HG02884 (cell line): ENCODE data around the gene IKBIP.
"Not testable (repeated sequence)": the region's sequence is repeated elsewhere in the genome, so short reads cannot be mapped to it uniquely, and the experiment has no call there.

ENCODE experiments used
- ATAC-seq: cut with Tn5 transposase; IDR thresholded peaks from one replicate; pipeline ENCODE4 v1.9.1; 2021; ENCODE audit warnings: mild to moderate bottlenecking, moderate library complexity; ENCODE audit not compliant: unreplicated experiment

IKBIP gene

GRCh38 chr12:98638009-98638408 is 6.6 kb downstream of the IKBIP start:
- ATAC-seq: no peak

GRCh38 chr12:98637068-98637467 is 7.5 kb downstream of the IKBIP start:
- ATAC-seq: no peak

GRCh38 chr12:98635657-98636323 is 8.8 kb downstream of the IKBIP start:
- peak; percentile 85 for ATAC-seq

- ATAC-seq: no peak
Measured at GRCh38 chr12:98618952-98619351, 25.6 kb downstream of the IKBIP start.

- peak; percentile 94 for ATAC-seq
Measured at GRCh38 chr12:98612696-98613334, 31.8 kb downstream of the IKBIP start.

- ATAC-seq: no peak
Measured at GRCh38 chr12:98610596-98610995, 34.0 kb downstream of the IKBIP start.

- ATAC-seq: no peak
Measured at GRCh38 chr12:98606359-98606988, 38.1 kb downstream of the IKBIP start.

GRCh38 chr12:98601924-98602323 is 42.7 kb downstream of the IKBIP start:
- no peak for ATAC-seq

- not testable (repeated sequence) for ATAC-seq
Measured at GRCh38 chr12:98597313-98597712, 47.3 kb downstream of the IKBIP start.

- no peak for ATAC-seq
Measured at GRCh38 chr12:98595243-98595988, 49.2 kb downstream of the IKBIP start.

- peak; percentile 4 for ATAC-seq
Measured at GRCh38 chr12:98594050-98594835, 50.3 kb downstream of the IKBIP start.

GRCh38 chr12:98593351-98594049 is 51.1 kb downstream of the IKBIP start, which contains the start of gene SLC25A3:
SLC25A3 (plus strand) TSS chr12:98593686; CDS start chr12:98593979, 293 bp downstream.
- peak; percentile 99 for ATAC-seq

GRCh38 chr12:98592825-98593322 is 51.7 kb downstream of the IKBIP start:
- peak; percentile 4 for ATAC-seq

GRCh38 chr12:98591209-98591608 is 53.4 kb downstream of the IKBIP start:
- no peak for ATAC-seq

GRCh38 chr12:98587084-98587483 is 57.5 kb downstream of the IKBIP start:
- ATAC-seq: no peak

GRCh38 chr12:98582093-98582492 is 62.5 kb downstream of the IKBIP start:
- no peak for ATAC-seq

- no peak for ATAC-seq
Measured at GRCh38 chr12:98581101-98581500, 63.5 kb downstream of the IKBIP start.

- ATAC-seq: no peak
Measured at GRCh38 chr12:98580695-98581094, 63.9 kb downstream of the IKBIP start.

GRCh38 chr12:98579835-98580234 is 64.8 kb downstream of the IKBIP start:
- no peak for ATAC-seq

- ATAC-seq: no peak
Measured at GRCh38 chr12:98579347-98579746, 65.2 kb downstream of the IKBIP start.
